ENCODE results near the gene PDX1.

GRCh38 chr13:27921961-27922882 is 2.4 kb downstream of the PDX1 start:
- TF ChIP-seq POLR2AphosphoS5 (IDR thresholded peaks at IDR 0.05; ENCODE audit: low read depth, low read length) (no peak), TEAD4 (IDR thresholded peaks at IDR 0.05; ENCODE audit: borderline replicate concordance, insufficient read depth) (no peak), RFX5 (IDR thresholded peaks at IDR 0.05; ENCODE audit: low read length) (no peak), SIN3A (IDR thresholded peaks at IDR 0.05; ENCODE audit: borderline replicate concordance, low read depth, low read length) (no peak), TAF1 (IDR thresholded peaks at IDR 0.05; ENCODE audit: borderline replicate concordance, low read depth, low read length) (no peak), USF2 (IDR thresholded peaks at IDR 0.05; ENCODE audit: borderline replicate concordance, low read depth, low read length) (no peak), EZH2phosphoT487 (IDR thresholded peaks at IDR 0.05; ENCODE audit: borderline replicate concordance, low read depth) (no peak)
- TF ChIP-seq, protein P1, sequence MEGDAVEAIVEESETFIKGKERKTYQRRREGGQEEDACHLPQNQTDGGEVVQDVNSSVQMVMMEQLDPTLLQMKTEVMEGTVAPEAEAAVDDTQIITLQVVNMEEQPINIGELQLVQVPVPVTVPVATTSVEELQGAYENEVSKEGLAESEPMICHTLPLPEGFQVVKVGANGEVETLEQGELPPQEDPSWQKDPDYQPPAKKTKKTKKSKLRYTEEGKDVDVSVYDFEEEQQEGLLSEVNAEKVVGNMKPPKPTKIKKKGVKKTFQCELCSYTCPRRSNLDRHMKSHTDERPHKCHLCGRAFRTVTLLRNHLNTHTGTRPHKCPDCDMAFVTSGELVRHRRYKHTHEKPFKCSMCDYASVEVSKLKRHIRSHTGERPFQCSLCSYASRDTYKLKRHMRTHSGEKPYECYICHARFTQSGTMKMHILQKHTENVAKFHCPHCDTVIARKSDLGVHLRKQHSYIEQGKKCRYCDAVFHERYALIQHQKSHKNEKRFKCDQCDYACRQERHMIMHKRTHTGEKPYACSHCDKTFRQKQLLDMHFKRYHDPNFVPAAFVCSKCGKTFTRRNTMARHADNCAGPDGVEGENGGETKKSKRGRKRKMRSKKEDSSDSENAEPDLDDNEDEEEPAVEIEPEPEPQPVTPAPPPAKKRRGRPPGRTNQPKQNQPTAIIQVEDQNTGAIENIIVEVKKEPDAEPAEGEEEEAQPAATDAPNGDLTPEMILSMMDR (IDR thresholded peaks at IDR 0.05): no peak
- TF ChIP-seq, protein P2, sequence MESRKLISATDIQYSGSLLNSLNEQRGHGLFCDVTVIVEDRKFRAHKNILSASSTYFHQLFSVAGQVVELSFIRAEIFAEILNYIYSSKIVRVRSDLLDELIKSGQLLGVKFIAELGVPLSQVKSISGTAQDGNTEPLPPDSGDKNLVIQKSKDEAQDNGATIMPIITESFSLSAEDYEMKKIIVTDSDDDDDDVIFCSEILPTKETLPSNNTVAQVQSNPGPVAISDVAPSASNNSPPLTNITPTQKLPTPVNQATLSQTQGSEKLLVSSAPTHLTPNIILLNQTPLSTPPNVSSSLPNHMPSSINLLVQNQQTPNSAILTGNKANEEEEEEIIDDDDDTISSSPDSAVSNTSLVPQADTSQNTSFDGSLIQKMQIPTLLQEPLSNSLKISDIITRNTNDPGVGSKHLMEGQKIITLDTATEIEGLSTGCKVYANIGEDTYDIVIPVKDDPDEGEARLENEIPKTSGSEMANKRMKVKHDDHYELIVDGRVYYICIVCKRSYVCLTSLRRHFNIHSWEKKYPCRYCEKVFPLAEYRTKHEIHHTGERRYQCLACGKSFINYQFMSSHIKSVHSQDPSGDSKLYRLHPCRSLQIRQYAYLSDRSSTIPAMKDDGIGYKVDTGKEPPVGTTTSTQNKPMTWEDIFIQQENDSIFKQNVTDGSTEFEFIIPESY (IDR thresholded peaks at IDR 0.05; ENCODE audit: borderline replicate concordance, low read depth): no peak
